DND-41 (cell line): ENCODE data around the gene STK4.

Experiments used
- ATAC-seq: fragments of 200-7000 bp; cut with Tn5 transposase; 3 replicates; pipeline ENCODE4 v1.9.1; 2021; ENCODE audit warnings: low read depth; ENCODE audit not compliant: insufficient read depth
- DNase-seq: peaks from one replicate; pipeline ENCODE4 v3.0.0-alpha.2; 2020
- H2AFZ ChIP-seq: 2 replicates; pipeline ENCODE4 v1.6.0; 2012; ENCODE audit warnings: low read depth, low read length
- H3K27ac ChIP-seq: 2 replicates; pipeline ENCODE4 v1.5.1; 2012; ENCODE audit warnings: low read length, inconsistent platforms
- H3K27me3 ChIP-seq: fragments of 200-600 bp; sonication (generic); 2 replicates; pipeline ENCODE4 v1.6.0; 2012; ENCODE audit warnings: low read length, mild to moderate bottlenecking, inconsistent platforms; ENCODE audit not compliant: insufficient read depth, poor library complexity
- H3K36me3 ChIP-seq: 2 replicates; pipeline ENCODE4 v1.5.1; 2012; ENCODE audit warnings: low read length, inconsistent platforms; ENCODE audit not compliant: insufficient read depth
- H3K4me1 ChIP-seq: 2 replicates; pipeline ENCODE4 v1.5.1; 2012; ENCODE audit warnings: mild to moderate bottlenecking, low read length; ENCODE audit not compliant: insufficient read depth
- H3K4me2 ChIP-seq: 2 replicates; pipeline ENCODE4 v1.6.0; 2012; ENCODE audit warnings: mild to moderate bottlenecking, moderate library complexity, low read length, inconsistent platforms; ENCODE audit not compliant: insufficient read depth
- H3K4me3 ChIP-seq, 2 experiments: fragments of 200-600 bp in 1 of 2; shearing (Covaris generic) in 1 of 2; 2 replicates each; pipeline ENCODE4 v1.5.1; 2012 to 2016; ENCODE audit warnings: inconsistent platforms in 2 of 2, low read length in 2 of 2, mild to moderate bottlenecking in 2 of 2, low read depth in 1 of 2, moderate library complexity in 1 of 2
- H3K79me2 ChIP-seq: 2 replicates; pipeline ENCODE4 v1.6.0; 2012; ENCODE audit warnings: low read length, inconsistent platforms; ENCODE audit not compliant: insufficient read depth
- H3K9ac ChIP-seq: 2 replicates; pipeline ENCODE4 v1.6.0; 2012; ENCODE audit warnings: low read depth, mild to moderate bottlenecking, inconsistent platforms, low read length, moderate library complexity
- H3K9me3 ChIP-seq: 2 replicates; pipeline ENCODE4 v1.5.1; 2012; ENCODE audit warnings: low read length, moderate library complexity, mild to moderate bottlenecking, inconsistent platforms; ENCODE audit not compliant: insufficient read depth, severe bottlenecking
- H4K20me1 ChIP-seq: 2 replicates; pipeline ENCODE4 v1.6.0; 2012; ENCODE audit warnings: low read length; ENCODE audit not compliant: insufficient read depth
- EZH2 ChIP-seq: IDR thresholded peaks from 3 replicates; pipeline ENCODE4 v1.6.1; 2012; ENCODE audit warnings: borderline replicate concordance, low read depth, mild to moderate bottlenecking, moderate library complexity, low read length, inconsistent platforms; ENCODE audit not compliant: severe bottlenecking
- TF ChIP-seq, protein P1 (sequence below): IDR thresholded peaks from 2 replicates; pipeline ENCODE4 v1.5.1; 2012; ENCODE audit warnings: borderline replicate concordance, low read length, moderate library complexity, mild to moderate bottlenecking; ENCODE audit not compliant: poor library complexity, severe bottlenecking; ENCODE audit errors: extremely low read depth

STK4 gene

DNA sequence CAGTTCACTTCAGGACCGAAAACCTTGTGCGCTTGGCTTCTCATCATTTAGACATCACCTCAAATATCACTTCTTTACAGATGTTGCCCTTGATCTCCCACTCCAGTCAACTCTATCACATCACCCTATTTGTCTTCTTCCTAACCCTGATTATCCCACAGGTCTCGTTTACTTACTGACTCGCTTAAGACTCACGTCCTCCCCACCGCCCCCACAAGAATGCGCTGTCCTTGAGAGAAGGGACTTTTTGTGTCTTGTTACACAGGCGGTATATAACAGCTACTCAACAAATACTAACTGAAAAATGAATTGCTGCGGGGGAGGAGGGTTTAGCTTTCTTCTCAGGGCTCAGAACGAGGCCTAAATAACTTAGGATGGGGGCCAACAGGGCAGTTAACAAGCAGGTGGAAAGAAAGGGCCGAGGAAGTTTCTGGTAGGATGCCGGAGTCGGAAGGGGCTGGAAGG is 6.6 kb upstream of the STK4 start:
- Histone ChIP-seq H3K4me1 (peaks cover 39% of the 10 kb centered on the region), H4K20me1 (peaks cover 14% of the 10 kb centered on the region; the same call in 1 of the 2 replicates), H3K27me3 (no peaks in the 10 kb centered on the region), H3K27ac (peak overlapping the region; percentile 68), H3K4me2 (peak overlapping the region; percentile 90), H3K9me3 (no peaks in the 10 kb centered on the region), H3K36me3 (peaks cover 37% of the 10 kb centered on the region), H3K4me3 (peak overlapping the region; percentile 50 to 72), H3K9ac (peak overlapping the region; percentile 62), H3K79me2 (peaks cover 42% of the 10 kb centered on the region), H2AFZ (peak overlapping the region; percentile 81)
- ATAC-seq (peak; percentile 39), DNase-seq (peak; percentile 55)
- no peak for TF ChIP-seq EZH2
- TF ChIP-seq, protein P1, sequence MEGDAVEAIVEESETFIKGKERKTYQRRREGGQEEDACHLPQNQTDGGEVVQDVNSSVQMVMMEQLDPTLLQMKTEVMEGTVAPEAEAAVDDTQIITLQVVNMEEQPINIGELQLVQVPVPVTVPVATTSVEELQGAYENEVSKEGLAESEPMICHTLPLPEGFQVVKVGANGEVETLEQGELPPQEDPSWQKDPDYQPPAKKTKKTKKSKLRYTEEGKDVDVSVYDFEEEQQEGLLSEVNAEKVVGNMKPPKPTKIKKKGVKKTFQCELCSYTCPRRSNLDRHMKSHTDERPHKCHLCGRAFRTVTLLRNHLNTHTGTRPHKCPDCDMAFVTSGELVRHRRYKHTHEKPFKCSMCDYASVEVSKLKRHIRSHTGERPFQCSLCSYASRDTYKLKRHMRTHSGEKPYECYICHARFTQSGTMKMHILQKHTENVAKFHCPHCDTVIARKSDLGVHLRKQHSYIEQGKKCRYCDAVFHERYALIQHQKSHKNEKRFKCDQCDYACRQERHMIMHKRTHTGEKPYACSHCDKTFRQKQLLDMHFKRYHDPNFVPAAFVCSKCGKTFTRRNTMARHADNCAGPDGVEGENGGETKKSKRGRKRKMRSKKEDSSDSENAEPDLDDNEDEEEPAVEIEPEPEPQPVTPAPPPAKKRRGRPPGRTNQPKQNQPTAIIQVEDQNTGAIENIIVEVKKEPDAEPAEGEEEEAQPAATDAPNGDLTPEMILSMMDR = peak; percentile 48

DNA sequence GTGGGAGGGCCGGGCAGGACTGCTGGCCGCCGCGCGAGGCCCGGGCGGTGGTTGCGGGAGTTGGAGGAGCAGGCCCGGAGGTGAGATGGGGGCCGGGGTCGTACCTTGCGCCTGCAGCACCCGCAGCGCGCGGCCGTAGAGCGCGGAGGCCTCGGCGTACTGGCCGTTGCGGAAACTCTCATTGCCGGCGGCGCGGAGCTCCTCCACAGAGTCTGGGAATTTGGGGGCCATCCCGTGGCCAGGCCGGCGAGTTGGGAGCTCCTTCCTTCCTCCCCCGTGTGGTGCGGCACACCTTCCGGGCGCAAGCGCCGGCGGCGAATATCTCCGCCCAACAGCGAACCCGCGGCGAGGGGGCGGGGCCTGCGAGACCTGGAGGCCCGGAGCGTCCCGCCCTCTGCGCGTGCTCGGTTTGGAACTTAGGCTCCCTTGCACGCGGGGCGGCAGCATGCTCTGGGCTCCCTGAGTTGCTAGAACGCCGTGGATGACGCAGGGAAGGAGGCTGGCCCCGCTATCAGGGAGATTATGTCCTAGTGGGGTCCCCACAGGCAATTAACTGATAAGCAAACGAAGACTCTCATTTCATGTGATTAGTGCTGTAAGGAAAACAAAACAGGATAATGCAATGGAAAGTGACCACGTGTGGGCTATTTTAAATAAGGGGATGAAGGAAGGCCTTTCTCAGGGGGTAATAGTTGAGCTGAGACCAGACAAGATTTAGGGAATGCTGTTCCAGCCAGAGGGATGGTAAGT is 6.0 kb upstream of the STK4 start, which contains the start of gene TOMM34:
TOMM34 (minus strand) TSS at position 295 of the 750 bp plus-strand sequence; CDS start at position 231, 64 bp downstream.
- Histone ChIP-seq H3K9me3 (no peaks in the 10 kb centered on the region), H3K4me2 (peak within 1 kb of the TSS; percentile 90), H3K4me1 (peaks cover 40% of the 10 kb centered on the region), H3K9ac (peak within 1 kb of the TSS; percentile 62), H3K36me3 (peaks cover 31% of the 10 kb centered on the region), H3K79me2 (peaks cover 42% of the 10 kb centered on the region), H4K20me1 (peaks cover 14% of the 10 kb centered on the region; the same call in 1 of the 2 replicates), H3K4me3 (peak within 1 kb of the TSS; percentile 50 to 72), H3K27me3 (no peaks in the 10 kb centered on the region), H3K27ac (peak within 1 kb of the TSS; percentile 68), H2AFZ (peak within 1 kb of the TSS; percentile 81)
- ATAC-seq (peak; percentile 97), DNase-seq (peak; percentile 97)
- TF ChIP-seq EZH2 = no peak
- TF ChIP-seq, protein P1 = no peak

DNA sequence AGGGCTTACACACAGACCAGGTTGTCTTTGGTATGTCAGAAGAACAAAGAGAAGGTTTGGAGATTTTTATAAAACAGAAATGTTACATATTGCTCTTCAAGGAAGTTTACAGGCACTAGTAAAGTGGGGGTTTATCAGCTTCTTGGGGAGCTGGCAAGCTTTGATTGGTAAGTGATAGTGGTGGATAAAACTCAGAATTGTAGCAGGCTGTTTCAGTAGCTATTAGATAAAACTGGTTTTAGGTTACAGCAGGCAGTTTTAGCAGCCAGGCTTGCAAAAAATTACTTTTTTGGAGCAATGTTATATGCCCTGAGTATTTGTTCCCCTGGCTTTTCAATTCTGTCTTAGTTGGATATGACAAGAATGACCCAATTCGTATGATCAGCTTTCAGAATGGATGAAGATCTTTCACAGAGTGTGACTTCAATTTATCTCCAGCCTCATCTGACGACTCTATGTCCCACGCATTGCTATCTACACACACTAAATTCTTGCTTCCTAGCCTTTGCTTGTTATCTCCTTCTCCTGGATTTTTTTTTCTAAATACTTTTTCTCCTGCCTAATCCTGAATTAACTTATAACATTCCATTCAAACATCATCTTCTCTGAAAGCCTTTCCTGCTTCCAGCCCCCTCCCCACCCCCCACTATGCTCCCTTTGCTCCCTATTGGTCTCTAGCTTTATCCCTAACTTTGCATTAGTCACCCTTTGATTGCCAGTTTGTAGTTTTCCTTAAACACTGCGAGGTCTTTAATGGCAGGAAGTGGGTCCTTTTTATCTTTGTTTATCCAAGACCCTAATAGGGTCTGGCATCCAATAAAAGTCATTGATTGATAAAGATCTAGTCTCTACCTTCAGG is 5.1 kb upstream of the STK4 start:
- peaks cover 22% of the 10 kb centered on the region for H3K36me3 ChIP-seq
- H3K79me2 ChIP-seq = peaks cover 48% of the 10 kb centered on the region
- H3K4me3 ChIP-seq = peak overlapping the region in 1 of 2 experiments; percentile 72; a peak in 1 of 4 replicates
- H3K9me3 ChIP-seq = no peaks in the 10 kb centered on the region
- peak overlapping the region; percentile 90 for H3K4me2 ChIP-seq
- peaks cover 48% of the 10 kb centered on the region for H3K4me1 ChIP-seq
- H4K20me1 ChIP-seq = peaks cover 14% of the 10 kb centered on the region; the same call in 1 of the 2 replicates
- H2AFZ ChIP-seq = peak overlapping the region; percentile 70
- no peak for DNase-seq
- peak overlapping the region; percentile 62 for H3K9ac ChIP-seq
- ATAC-seq = no peak
- H3K27ac ChIP-seq = peak overlapping the region; percentile 64; the same call in 1 of the 2 replicates
- no peaks in the 10 kb centered on the region for H3K27me3 ChIP-seq
- no peak for TF ChIP-seq EZH2
- TF ChIP-seq, protein P1 = no peak
